NCI-H2107 treated with DMSO at 0.1 percent for 48 hours (cell line): Measurements from ENCODE around the gene PLEKHB2.
"Not testable (repeated sequence)": the region's sequence is repeated elsewhere in the genome, so short reads cannot be mapped to it uniquely, and the experiment has no call there.

Experiments
- DNase-seq: peaks from one replicate; lab custom pipeline; 2025; ENCODE audit not compliant: unreplicated experiment; lab: John Stamatoyannopoulos, UW

Gene PLEKHB2, protein sequence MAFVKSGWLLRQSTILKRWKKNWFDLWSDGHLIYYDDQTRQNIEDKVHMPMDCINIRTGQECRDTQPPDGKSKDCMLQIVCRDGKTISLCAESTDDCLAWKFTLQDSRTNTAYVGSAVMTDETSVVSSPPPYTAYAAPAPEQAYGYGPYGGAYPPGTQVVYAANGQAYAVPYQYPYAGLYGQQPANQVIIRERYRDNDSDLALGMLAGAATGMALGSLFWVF

DNA sequence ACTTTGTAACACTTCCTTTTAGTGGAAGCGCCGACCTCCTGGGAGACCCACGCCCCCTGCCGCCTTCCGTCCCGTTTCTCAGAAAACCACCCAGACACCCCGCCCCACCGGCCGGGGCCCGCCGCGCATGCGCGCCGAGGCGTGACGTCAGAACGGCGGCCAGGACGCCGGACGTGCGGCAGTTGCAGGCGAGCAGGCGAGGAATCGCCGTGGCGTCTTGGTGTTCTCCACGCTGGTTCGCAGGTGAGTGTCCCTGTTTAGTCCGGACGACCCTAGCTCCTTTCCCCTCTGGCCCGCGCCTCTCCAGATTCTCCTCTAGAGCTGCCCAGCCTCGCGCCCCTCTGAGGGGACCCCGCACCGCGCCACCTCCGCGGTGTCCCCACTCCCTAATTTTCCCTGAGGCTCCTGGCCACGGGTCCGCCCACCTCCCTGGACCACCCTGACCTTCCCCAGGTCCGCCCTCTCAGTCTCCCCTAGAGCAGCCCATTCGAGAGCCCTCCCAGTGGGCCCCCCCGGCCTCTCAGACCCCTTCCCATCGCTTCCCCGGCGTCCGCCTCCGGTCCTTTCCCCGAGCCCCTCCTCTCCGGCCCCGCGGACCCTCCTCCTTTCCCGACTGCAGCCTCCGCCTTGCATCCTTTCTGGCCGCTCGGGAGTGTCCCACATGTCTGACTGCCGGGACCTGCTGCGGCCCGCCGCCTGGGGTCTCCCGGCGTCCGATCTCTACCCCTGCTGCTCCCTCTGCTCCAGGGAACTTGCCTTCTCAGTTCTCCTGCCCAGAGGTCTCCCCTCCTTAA, at the start of gene PLEKHB2:
TSS of gene PLEKHB2 (plus strand) at position 181 of the 794 bp plus-strand sequence. CDS start 15,606 bp downstream, outside the sequence.
- peak; percentile 71 for DNase-seq

GRCh38 chr2:131056204-131056931, 48.8 kb upstream of the PLEKHB2 start:
- no peak for DNase-seq

GRCh38 chr2:131056932-131057287, 48.2 kb upstream of the PLEKHB2 start:
- no peak for DNase-seq

- no peak for DNase-seq
These were observed 46.8 kb upstream of the PLEKHB2 start for GRCh38 chr2:131058214-131058843.

DNA sequence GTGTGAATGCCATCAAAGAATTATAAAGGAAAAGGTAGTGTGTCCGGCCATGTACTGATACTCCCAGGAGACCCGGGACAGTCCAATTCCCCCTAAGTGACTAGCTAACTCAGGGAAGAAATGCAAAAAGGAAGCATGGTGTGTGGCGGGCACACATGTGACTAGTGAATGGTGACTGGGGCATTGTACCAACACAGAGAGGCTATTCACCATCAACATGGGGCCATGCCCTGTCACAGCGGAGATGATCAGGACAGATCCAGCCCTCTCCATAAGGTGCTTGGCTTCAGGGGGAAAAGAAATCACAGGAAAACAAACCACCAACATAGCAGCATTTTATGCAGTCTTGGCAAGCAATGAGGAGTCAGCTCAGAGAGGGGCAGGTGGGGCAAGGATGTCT, 46.2 kb upstream of the PLEKHB2 start:
- no peak for DNase-seq

DNA sequence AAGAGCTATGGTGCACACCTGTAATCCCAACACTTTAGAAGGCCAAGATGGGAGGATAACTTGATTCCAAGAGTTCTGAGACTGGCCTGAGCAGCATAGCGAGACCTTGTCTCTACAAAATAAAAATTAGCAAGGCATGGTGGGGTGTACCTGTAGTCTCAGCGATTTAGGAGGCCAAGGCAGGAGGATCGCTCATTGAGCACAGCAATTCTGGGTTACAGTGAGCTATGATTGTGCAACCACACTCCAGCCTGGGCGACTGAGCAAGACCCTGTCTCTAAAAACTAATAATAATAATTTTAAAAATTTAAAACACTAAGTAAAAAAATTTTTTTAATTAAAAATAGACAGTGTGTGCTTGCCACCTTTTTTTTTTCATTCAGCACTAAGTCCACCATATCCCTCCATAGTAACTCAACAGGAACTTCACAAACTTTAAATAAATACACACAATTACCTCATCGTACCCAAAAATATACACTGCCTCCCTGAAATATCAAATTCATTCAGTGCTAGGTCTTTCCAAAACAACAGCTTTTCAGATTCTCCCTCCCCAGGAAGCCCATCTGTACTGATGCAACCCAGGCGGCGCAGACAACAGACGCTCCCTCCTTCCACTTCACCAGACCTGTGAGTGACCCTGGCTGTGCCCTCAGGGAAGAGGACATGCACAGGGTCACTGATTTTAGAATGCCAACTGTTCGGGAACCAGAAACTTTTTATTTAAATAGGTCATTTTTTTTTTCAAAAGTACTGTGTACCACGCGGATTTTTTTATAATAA, 41.4 kb upstream of the PLEKHB2 start:
- no peak for DNase-seq

GRCh38 chr2:131064589-131065512, 40.3 kb upstream of the PLEKHB2 start:
- no peak for DNase-seq

DNA sequence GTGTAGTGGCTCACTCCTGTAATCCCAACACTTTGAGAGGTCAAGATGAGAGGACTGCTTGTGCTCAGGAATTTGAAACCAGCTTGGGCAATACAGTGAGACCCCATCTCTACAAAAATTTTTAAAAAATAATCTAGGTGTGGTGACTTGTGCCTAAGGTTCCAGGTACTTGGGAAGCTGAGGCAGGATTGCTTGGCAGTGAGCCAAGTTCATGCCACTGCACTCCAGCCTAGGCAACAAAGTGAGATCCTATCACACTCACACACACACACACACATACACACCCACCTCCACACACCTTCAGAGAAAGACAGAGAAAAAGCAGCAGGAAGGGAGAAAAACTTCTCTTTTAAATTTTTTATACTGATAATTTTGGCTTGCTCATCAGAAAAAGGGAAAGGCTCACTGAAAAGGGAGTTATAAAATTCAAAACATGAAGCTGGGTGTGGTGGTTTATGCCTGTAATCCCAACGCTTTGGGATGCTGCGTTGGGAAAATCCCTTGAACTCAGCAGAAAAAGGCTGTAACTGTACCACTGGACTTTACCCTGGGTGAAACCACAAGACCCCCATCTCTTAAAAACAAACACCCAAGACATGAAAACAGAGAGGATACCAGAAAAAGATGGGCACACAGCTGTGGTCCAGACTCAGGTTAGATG, 37.5 kb upstream of the PLEKHB2 start:
- DNase-seq: no peak

DNA sequence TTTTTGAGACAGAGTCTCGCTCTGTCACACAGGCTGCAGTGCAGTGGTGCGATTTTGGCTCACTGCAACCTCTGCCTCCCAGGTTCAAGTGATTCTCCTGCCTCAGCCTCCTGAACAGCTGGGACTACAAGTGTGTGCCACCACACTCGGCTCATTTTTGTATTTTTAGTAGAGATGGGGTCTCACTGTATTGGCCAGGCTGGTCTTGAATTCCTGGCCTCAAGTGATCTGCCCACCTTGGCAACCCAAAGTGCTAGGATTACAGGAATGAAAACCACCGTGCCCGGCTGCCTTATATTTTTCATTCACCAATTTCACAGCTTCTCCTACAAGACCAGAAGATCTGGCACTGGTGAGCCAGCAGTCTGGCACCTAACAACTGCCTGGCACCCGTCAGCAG, 37.0 kb upstream of the PLEKHB2 start:
- not testable (repeated sequence) for DNase-seq

GRCh38 chr2:131075578-131075977, 29.6 kb upstream of the PLEKHB2 start:
- DNase-seq: not testable (repeated sequence)

GRCh38 chr2:131076707-131077106, 28.4 kb upstream of the PLEKHB2 start:
- DNase-seq: no peak

DNA sequence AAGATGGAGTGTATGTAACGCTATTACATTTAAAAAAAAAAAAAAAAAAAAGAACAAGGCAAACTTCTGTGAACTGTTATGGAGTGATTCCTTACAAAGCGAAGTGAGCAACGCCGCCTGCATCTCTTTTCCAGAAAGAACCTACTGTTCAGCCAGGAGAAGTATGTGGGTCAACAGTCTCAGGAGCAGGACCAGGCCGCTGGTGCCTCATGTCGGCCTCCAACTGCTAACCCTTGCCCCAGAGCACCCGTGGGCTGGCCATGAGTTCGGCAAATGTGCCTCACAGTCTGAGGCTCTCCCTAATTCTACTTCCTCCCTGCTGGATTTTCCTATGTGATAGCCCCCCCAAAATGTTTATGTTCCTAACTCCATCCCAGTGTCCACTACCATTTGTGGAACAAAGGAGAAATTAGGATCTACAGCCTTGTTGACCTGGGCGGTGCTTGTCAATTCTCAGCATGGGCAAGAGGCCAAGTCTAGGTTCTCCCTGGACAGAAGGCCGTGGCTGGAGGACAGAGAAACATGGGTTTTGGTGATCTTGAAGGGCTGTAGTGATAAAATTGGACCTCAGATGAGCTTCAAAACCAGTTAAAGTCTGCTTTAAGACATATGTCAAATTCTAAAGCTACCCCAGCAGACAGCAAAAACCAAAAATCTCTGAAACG, 27.8 kb upstream of the PLEKHB2 start:
- DNase-seq: no peak

DNA sequence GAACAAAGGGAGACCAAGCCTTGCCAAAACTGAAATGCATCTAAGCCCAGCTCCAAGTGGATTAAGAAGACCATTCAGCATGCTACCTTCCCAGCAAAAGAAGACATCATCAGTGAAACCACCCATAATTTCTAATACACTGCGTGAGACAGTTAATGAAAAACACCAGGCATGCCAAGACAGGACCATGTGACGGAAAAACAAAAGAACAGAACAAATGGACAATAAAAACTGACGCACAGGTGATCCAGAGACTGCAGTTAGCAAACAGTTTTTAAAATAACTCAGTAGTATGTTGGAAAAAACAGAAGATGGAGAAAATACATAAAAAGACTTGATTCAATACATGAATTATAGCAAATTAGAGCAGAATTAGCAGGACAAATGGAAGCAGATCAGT, 27.2 kb upstream of the PLEKHB2 start:
- no peak for DNase-seq

GRCh38 chr2:131079931-131080330, 25.2 kb upstream of the PLEKHB2 start:
- DNase-seq: not testable (repeated sequence)

DNA sequence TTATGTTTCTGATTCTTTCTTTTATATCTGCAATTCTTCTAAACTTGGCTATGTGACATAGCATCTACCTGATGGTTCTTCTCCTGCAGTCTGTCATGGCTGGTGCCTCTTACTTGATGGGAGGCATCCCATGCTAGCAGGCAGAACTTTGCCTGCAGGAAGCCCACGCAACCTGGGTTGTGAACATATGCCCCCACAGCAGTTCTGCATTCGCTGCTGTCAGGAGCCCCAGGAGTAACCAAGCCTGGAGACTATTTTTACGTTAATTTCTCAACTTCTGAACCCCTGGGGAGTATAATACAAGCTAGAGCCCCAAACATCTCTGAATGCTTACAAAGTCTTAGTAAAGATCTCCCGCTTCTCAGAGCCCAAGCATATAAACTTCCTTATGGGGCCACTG, 23.9 kb upstream of the PLEKHB2 start:
- no peak for DNase-seq

DNA sequence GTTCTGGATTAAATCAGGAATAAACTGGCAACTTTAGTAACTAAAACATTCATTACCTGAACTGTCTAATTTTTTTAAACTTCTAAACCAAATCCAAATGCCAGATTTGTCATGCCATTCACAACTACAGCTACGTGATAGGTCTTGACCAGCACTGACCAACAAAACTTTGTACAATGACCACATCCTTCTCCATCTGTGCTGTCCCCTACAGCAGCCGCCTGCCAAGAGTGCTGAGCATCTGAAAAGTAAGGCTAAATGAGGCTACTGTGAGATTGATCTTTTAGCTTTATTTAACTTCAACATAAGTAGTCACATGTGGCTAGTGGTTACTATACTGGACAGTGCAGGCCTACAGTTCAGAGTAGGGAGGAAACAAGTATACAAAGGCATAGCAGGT, 19.5 kb upstream of the PLEKHB2 start:
- no peak for DNase-seq

- no peak for DNase-seq
These were observed 12.6 kb upstream of the PLEKHB2 start for GRCh38 chr2:131092458-131093005.

DNA sequence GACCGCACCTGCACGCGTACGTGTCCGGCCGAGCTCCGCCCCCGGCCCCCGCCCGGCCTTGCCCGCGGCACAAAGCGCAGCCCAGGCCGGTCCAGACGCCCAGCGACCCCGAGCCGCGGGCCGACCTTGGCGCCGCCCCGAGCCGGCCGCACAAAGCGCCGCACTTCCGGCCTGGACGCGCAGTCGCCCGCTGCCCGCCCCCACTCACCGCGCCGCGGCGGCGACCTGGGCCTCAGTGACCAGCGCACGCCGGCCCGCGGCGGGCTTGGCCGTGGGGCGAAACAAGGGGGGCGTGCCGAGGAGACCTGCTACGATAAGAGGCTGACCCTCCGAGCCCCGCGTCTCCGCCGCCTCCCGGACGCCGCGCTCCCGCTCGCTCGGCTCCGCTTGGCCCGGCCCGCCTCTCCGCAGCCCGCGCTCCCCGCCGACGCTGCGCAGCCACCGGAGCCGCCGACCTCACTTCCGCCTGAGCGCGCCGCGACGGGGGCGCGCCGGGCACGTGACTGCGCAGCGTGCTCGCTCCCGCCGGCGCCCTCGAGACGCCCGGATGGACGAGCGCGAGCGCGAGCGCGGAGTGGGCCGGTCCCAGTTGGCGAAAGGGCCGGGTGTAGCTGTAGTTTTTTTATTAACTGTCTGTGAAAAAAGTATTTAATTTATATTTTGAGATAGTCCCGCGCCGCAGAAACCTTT, 12.0 kb upstream of the PLEKHB2 start, which contains the start of gene FAM168B:
TSS of gene FAM168B (minus strand) at position 455 of the 690 bp plus-strand sequence. CDS start 10,814 bp downstream, outside the sequence.
- DNase-seq: peak; percentile 50
